WTC11 (cell line): ENCODE data around the gene HRH1. TPM values are rescaled to one million over a fixed set of nuclear protein-coding genes. Genes with fewer than 3 reads are reported as not detected.

Experiments used
- ATAC-seq: fragments of 200-7000 bp; cut with Tn5 transposase; 2 replicates; pipeline ENCODE4 v1.10.0; 2021; ENCODE audit warnings: mild to moderate bottlenecking, moderate library complexity
- CTCF ChIA-PET: fragments of 300-600 bp; sonication (Branson Sonifier 250); formaldehyde crosslinking; loops from one replicate; lab custom pipeline; 2021; ENCODE audit warnings: antibody characterized with exemption; lab: Charles Lee
- POLR2A ChIA-PET: fragments of 350-600 bp; sonication (Branson Sonifier 250); formaldehyde crosslinking; loops from one replicate; lab custom pipeline; 2021; ENCODE audit warnings: antibody characterized with exemption; lab: Charles Lee
- DNase-seq: peaks from one replicate; pipeline ENCODE4 v3.0.0; 2021; ENCODE audit warnings: low spot score
- H3K27ac Mint-ChIP-seq: 2 replicates; pipeline ENCODE4 v1.8.0; 2021; ENCODE audit warnings: mixed read lengths
- H3K27me3 Mint-ChIP-seq: 2 replicates; pipeline ENCODE4 v1.8.0; 2021; ENCODE audit warnings: low read depth, mild to moderate bottlenecking, moderate library complexity, mixed read lengths
- H3K36me3 Mint-ChIP-seq: 2 replicates; pipeline ENCODE4 v1.8.0; 2021; ENCODE audit warnings: mixed read lengths
- H3K4me1 Mint-ChIP-seq: 2 replicates; pipeline ENCODE4 v1.8.0; 2022; ENCODE audit warnings: mixed read lengths
- H3K4me3 Mint-ChIP-seq: 2 replicates; pipeline ENCODE4 v1.8.0; 2021; ENCODE audit warnings: mild to moderate bottlenecking, moderate library complexity, mixed read lengths
- H3K9me3 Mint-ChIP-seq: 2 replicates; pipeline ENCODE4 v1.8.0; 2021; ENCODE audit warnings: mixed read lengths
- ATF1 ChIP-seq: sonication (generic); formaldehyde crosslinking; IDR thresholded peaks from 2 replicates; pipeline ENCODE4 v1.8.1; 2023; ENCODE audit warnings: mild to moderate bottlenecking, moderate library complexity, missing genetic modification reagents
- CREB1 ChIP-seq: sonication (generic); formaldehyde crosslinking; IDR thresholded peaks from 2 replicates; pipeline ENCODE4 v1.8.0; 2023; ENCODE audit warnings: mild to moderate bottlenecking, missing genetic modification reagents
- E2F4 ChIP-seq: sonication (generic); formaldehyde crosslinking; IDR thresholded peaks from 2 replicates; pipeline ENCODE4 v1.8.1; 2022; ENCODE audit warnings: low read depth, mild to moderate bottlenecking, moderate library complexity, missing genetic modification reagents, borderline replicate concordance
- FOXJ3 ChIP-seq: sonication (generic); formaldehyde crosslinking; IDR thresholded peaks from 2 replicates; pipeline ENCODE4 v1.9.0; 2021; ENCODE audit warnings: missing genetic modification reagents, mild to moderate bottlenecking, borderline replicate concordance
- FOXK1 ChIP-seq: sonication (generic); formaldehyde crosslinking; IDR thresholded peaks from 2 replicates; pipeline ENCODE4 v1.8.0; 2022; ENCODE audit warnings: mild to moderate bottlenecking, moderate library complexity, missing genetic modification reagents
- GTF2I ChIP-seq: fragments of 250-450 bp; sonication (Bioruptor Pico); conservative IDR thresholded peaks from 2 replicates; pipeline ENCODE4 v1.4.0; 2021; ENCODE audit warnings: mild to moderate bottlenecking
- MXD4 ChIP-seq: fragments of 250-450 bp; sonication (Bioruptor Pico); IDR thresholded peaks from 2 replicates; pipeline ENCODE4 v1.8.0; 2021; ENCODE audit warnings: mild to moderate bottlenecking, moderate library complexity, borderline replicate concordance
- MYBL2 ChIP-seq: sonication (generic); formaldehyde crosslinking; IDR thresholded peaks from 2 replicates; pipeline ENCODE4 v1.8.1; 2023; ENCODE audit warnings: mild to moderate bottlenecking, moderate library complexity, missing genetic modification reagents
- USF1 ChIP-seq: sonication (generic); formaldehyde crosslinking; IDR thresholded peaks from 2 replicates; pipeline ENCODE4 v1.8.0; 2022; ENCODE audit warnings: mild to moderate bottlenecking, missing genetic modification reagents
- ZBTB21 ChIP-seq: sonication (generic); formaldehyde crosslinking; IDR thresholded peaks from 2 replicates; pipeline ENCODE4 v1.8.1; 2023; ENCODE audit warnings: mild to moderate bottlenecking, missing genetic modification reagents, borderline replicate concordance
- ZNF263 ChIP-seq: sonication (generic); formaldehyde crosslinking; IDR thresholded peaks from 2 replicates; pipeline ENCODE4 v1.8.1; 2022; ENCODE audit warnings: low read depth, mild to moderate bottlenecking, moderate library complexity, missing genetic modification reagents
- ZNF416 ChIP-seq: fragments of 250-450 bp; sonication (Bioruptor Pico); IDR thresholded peaks from 2 replicates; pipeline ENCODE4 v1.9.0; 2021; ENCODE audit warnings: mild to moderate bottlenecking, inconsistent platforms
- ZNF512 ChIP-seq: sonication (generic); formaldehyde crosslinking; IDR thresholded peaks from 2 replicates; pipeline ENCODE4 v1.8.1; 2022; ENCODE audit warnings: missing genetic modification reagents, borderline replicate concordance
- ZNF532 ChIP-seq: fragments of 250-450 bp; sonication (Bioruptor Pico); IDR thresholded peaks from 2 replicates; pipeline ENCODE4 v1.9.0; 2021; ENCODE audit warnings: mild to moderate bottlenecking, borderline replicate concordance
- ZNF671 ChIP-seq: fragments of 250-450 bp; sonication (Bioruptor Pico); IDR thresholded peaks from 2 replicates; pipeline ENCODE4 v1.8.0; 2021; ENCODE audit warnings: mild to moderate bottlenecking
- ZSCAN18 ChIP-seq: fragments of 250-450 bp; sonication (Bioruptor Pico); IDR thresholded peaks from 2 replicates; pipeline ENCODE4 v2.1.2; 2022; ENCODE audit warnings: mild to moderate bottlenecking, moderate library complexity
- total RNA-seq: library from RNA; stranded (reverse); gene quantifications from 3 replicates; pipeline ENCODE4 v1.2.3, GENCODE V29; 2021
- TF ChIP-seq, protein P1 (sequence below): sonication (generic); formaldehyde crosslinking; IDR thresholded peaks from 2 replicates; pipeline ENCODE4 v1.8.0; 2022; ENCODE audit warnings: mild to moderate bottlenecking, missing genetic modification reagents
- TF ChIP-seq, protein P2 (sequence below): sonication (generic); formaldehyde crosslinking; IDR thresholded peaks from 2 replicates; pipeline ENCODE4 v1.8.0; 2023; ENCODE audit warnings: missing genetic modification reagents
- TF ChIP-seq, protein P3 (sequence below): sonication (generic); formaldehyde crosslinking; IDR thresholded peaks from 2 replicates; pipeline ENCODE4 v1.8.1; 2023; ENCODE audit warnings: mild to moderate bottlenecking, missing genetic modification reagents, moderate library complexity

HRH1 gene
- total RNA-seq, 1 experiment from 2014 or later = not detected

GRCh38 chr3:11245827-11246662, 91.8 kb downstream of the HRH1 start:
- H3K36me3 Mint-ChIP-seq = no peaks in the 10 kb centered on the region
- TF ChIP-seq ZSCAN18 (CRISPR knock-in tag) (no peak), ATF1 (CRISPR knock-in tag) (no peak), E2F4 (CRISPR knock-in tag) (no peak), ZBTB21 (no peak), ZNF416 (CRISPR knock-in tag) (no peak), ZNF512 (CRISPR knock-in tag) (no peak), ZNF532 (CRISPR knock-in tag) (no peak), ZNF263 (CRISPR knock-in tag) (no peak), FOXJ3 (CRISPR knock-in tag) (no peak), ZNF671 (CRISPR knock-in tag) (no peak), MYBL2 (CRISPR knock-in tag) (no peak), FOXK1 (CRISPR knock-in tag) (no peak), CREB1 (no peak), USF1 (CRISPR knock-in tag) (no peak), MXD4 (CRISPR knock-in tag) (no peak), GTF2I (CRISPR knock-in tag) (no peak)
- TF ChIP-seq, protein P1, sequence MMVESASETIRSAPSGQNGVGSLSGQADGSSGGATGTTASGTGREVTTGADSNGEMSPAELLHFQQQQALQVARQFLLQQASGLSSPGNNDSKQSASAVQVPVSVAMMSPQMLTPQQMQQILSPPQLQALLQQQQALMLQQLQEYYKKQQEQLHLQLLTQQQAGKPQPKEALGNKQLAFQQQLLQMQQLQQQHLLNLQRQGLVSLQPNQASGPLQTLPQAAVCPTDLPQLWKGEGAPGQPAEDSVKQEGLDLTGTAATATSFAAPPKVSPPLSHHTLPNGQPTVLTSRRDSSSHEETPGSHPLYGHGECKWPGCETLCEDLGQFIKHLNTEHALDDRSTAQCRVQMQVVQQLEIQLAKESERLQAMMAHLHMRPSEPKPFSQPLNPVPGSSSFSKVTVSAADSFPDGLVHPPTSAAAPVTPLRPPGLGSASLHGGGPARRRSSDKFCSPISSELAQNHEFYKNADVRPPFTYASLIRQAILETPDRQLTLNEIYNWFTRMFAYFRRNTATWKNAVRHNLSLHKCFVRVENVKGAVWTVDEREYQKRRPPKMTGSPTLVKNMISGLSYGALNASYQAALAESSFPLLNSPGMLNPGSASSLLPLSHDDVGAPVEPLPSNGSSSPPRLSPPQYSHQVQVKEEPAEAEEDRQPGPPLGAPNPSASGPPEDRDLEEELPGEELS (CRISPR knock-in tag) = no peak
- TF ChIP-seq, protein P2, sequence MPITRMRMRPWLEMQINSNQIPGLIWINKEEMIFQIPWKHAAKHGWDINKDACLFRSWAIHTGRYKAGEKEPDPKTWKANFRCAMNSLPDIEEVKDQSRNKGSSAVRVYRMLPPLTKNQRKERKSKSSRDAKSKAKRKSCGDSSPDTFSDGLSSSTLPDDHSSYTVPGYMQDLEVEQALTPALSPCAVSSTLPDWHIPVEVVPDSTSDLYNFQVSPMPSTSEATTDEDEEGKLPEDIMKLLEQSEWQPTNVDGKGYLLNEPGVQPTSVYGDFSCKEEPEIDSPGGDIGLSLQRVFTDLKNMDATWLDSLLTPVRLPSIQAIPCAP (CRISPR knock-in tag) = no peak
- TF ChIP-seq, protein P3, sequence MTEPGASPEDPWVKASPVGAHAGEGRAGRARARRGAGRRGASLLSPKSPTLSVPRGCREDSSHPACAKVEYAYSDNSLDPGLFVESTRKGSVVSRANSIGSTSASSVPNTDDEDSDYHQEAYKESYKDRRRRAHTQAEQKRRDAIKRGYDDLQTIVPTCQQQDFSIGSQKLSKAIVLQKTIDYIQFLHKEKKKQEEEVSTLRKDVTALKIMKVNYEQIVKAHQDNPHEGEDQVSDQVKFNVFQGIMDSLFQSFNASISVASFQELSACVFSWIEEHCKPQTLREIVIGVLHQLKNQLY (CRISPR knock-in tag) = no peak
- 0 out of 2 replicates have a peak, but pooled peaks cover 2% of the 10 kb centered on the region for H3K27me3 Mint-ChIP-seq
- POLR2A ChIA-PET = no interaction called here
- H3K9me3 Mint-ChIP-seq = peaks cover 4% of the 10 kb centered on the region; the same call in 1 of the 2 replicates
- ATAC-seq = no peak; the same call in 1 of the 2 replicates
- H3K4me1 Mint-ChIP-seq = no peaks in the 10 kb centered on the region
- H3K4me3 Mint-ChIP-seq = no peak overlapping the region
- CTCF ChIA-PET = no interaction called here
- no peak for DNase-seq
- H3K27ac Mint-ChIP-seq = no peak overlapping the region
